B cell (primary cell): ENCODE data around the gene OR13J1. TPM values are rescaled to one million over a fixed set of nuclear protein-coding genes. Genes with fewer than 3 reads are reported as not detected.

Source experiments
- ATAC-seq: fragments of 200-7000 bp; cut with Tn5 transposase; one replicate; pipeline ENCODE4 v1.10.0; 2021; ENCODE audit warnings: low read depth, mild to moderate bottlenecking, moderate number of reproducible peaks, moderate library complexity
- CTCF ChIA-PET: fragments of 350-600 bp; sonication (Branson Sonifier 250); formaldehyde crosslinking; loops from one replicate; lab custom pipeline; 2021; ENCODE audit warnings: antibody characterized with exemption, inconsistent platforms; lab: Charles Lee
- POLR2A ChIA-PET: fragments of 350-600 bp; sonication (Branson Sonifier 250); formaldehyde crosslinking; loops from one replicate; lab custom pipeline; 2021; ENCODE audit warnings: antibody characterized with exemption; lab: Charles Lee
- DNase-seq: peaks from one replicate; pipeline ENCODE4 v3.0.0; 2013
- H2AFZ ChIP-seq: 2 replicates; pipeline ENCODE4 v1.6.1; 2012; ENCODE audit warnings: mild to moderate bottlenecking, low read depth, low read length; ENCODE audit not compliant: insufficient read depth, poor library complexity, severe bottlenecking
- H3K27ac ChIP-seq, 2 donors: 1 replicate in 1 of 2; 2 replicates in 1 of 2; pipeline ENCODE4 v1.5.1; 2012 to 2013; ENCODE audit warnings: low read length in 2 of 2, mild to moderate bottlenecking in 2 of 2, moderate library complexity in 1 of 2
- H3K27me3 ChIP-seq, 4 experiments: fragments of 200-600 bp in 1 of 4; sonication (generic) in 1 of 4; replicated peaks in 1 of 4; 1 replicate in 2 of 4; 2 replicates in 2 of 4; pipeline versions ENCODE4 v1.6.1 to v1.7.0; 2013 to 2016; ENCODE audit warnings: low read length in 3 of 4, mild to moderate bottlenecking in 2 of 4, mixed read lengths in 1 of 4, moderate library complexity in 1 of 4; ENCODE audit not compliant: insufficient read depth in 4 of 4, control insufficient read depth in 3 of 4; ENCODE audit errors: control extremely low read depth in 1 of 4
- H3K36me3 ChIP-seq, 2 experiments: replicated peaks in 1 of 2; 1 replicate in 1 of 2; 2 replicates in 1 of 2; pipeline versions ENCODE4 v1.6.1 to v1.7.1; 2013; ENCODE audit warnings: low read length in 1 of 2; ENCODE audit not compliant: insufficient read depth in 2 of 2, control insufficient read depth in 1 of 2; ENCODE audit errors: control extremely low read depth in 1 of 2, extremely low read depth in 1 of 2
- H3K4me1 ChIP-seq, 2 donors: fragments of 200-600 bp in 1 of 2; sonication (generic) in 1 of 2; 1 replicate in 1 of 2; 2 replicates in 1 of 2; pipeline versions ENCODE4 v1.5.1 to v1.6.1; 2013 to 2017; ENCODE audit warnings: low read length in 2 of 2; ENCODE audit not compliant: control insufficient read depth in 2 of 2, insufficient read depth in 2 of 2
- H3K4me2 ChIP-seq: replicated peaks from 2 replicates; pipeline ENCODE3; 2012; ENCODE audit warnings: mild to moderate bottlenecking, low read depth, low read length; ENCODE audit not compliant: poor library complexity, severe bottlenecking
- H3K4me3 ChIP-seq, 5 experiments: fragments of 200-600 bp in 1 of 5; sonication (generic) in 1 of 5; 1 replicate in 3 of 5; 2 replicates in 2 of 5; pipeline versions ENCODE4 v1.5.1 to v1.7.0; 2011 to 2016; ENCODE audit warnings: low read length in 4 of 5, mild to moderate bottlenecking in 4 of 5, low read depth in 2 of 5, control low read depth in 1 of 5, moderate library complexity in 1 of 5; ENCODE audit not compliant: insufficient read depth in 1 of 5; ENCODE audit errors: control extremely low read depth in 1 of 5, extremely low read depth in 1 of 5
- H3K79me2 ChIP-seq: fragments of 200-600 bp; sonication (generic); one replicate; pipeline ENCODE4 v1.6.0; 2016; ENCODE audit warnings: low read length; ENCODE audit not compliant: control insufficient read depth, insufficient read depth
- H3K9ac ChIP-seq: fragments of 200-600 bp; sonication (generic); 2 replicates; pipeline ENCODE4 v1.6.1; 2017; ENCODE audit warnings: mild to moderate bottlenecking, low read length, moderate library complexity
- H3K9me3 ChIP-seq, 3 donors: one replicate each; pipeline versions ENCODE4 v1.6.1 to v1.7.1; 2013; ENCODE audit warnings: low read length in 2 of 3; ENCODE audit not compliant: control insufficient read depth in 2 of 3, insufficient read depth in 1 of 3; ENCODE audit errors: control extremely low read depth in 1 of 3
- H4K20me1 ChIP-seq: 2 replicates; pipeline ENCODE4 v1.6.0; 2012; ENCODE audit warnings: mild to moderate bottlenecking, low read length; ENCODE audit not compliant: insufficient read depth, control insufficient read depth, poor library complexity, severe bottlenecking
- H3K27ac Mint-ChIP-seq: one replicate; pipeline ENCODE4 v1.8.0; 2021; ENCODE audit warnings: mixed read lengths
- H3K27me3 Mint-ChIP-seq: one replicate; pipeline ENCODE4 v1.8.0; 2021; ENCODE audit warnings: mixed read lengths
- H3K4me1 Mint-ChIP-seq: one replicate; pipeline ENCODE4 v1.8.0; 2021; ENCODE audit warnings: mixed read lengths
- H3K4me3 Mint-ChIP-seq: one replicate; pipeline ENCODE4 v1.8.0; 2021; ENCODE audit warnings: mixed read lengths
- H3K9me3 Mint-ChIP-seq: one replicate; pipeline ENCODE4 v1.8.0; 2022; ENCODE audit warnings: mixed read lengths; ENCODE audit not compliant: insufficient read depth
- CTCF ChIP-seq: fragments of 200-600 bp; IDR thresholded peaks from one replicate; pipeline ENCODE4 v1.8.0; 2022; ENCODE audit warnings: antibody characterized with exemption, mild to moderate bottlenecking
- EZH2 ChIP-seq: IDR thresholded peaks from 2 replicates; pipeline ENCODE4 v1.6.1; 2012; ENCODE audit warnings: borderline replicate concordance, low read depth, mild to moderate bottlenecking, moderate library complexity, low read length; ENCODE audit not compliant: insufficient read depth, poor library complexity, severe bottlenecking
- WGBS: methylation state at CpG from one replicate; pipeline ENCODE4 v1.1.5; 2013; ENCODE audit warnings: missing lambda C conversion rate; ENCODE audit not compliant: insufficient coverage; 5-methylcytosine and 5-hydroxymethylcytosine counted together
- intact Hi-C: fragments of 100-400 bp; cut with micrococcal nuclease; formaldehyde crosslinking; loops from one replicate; pipeline ENCODE4 v1.10.0; 2022
- polyA plus RNA-seq: library from polyadenylated mRNA; depleted of rRNA; stranded (reverse); fragments of >200 nt; gene quantifications from 2 replicates; pipeline ENCODE4 v1.2.3, GENCODE V29; 2012
- total RNA-seq, 2 donors: library from RNA; stranded (reverse); fragments of 120-200 nt in 1 of 2; gene quantifications; 1 replicate in 1 of 2; 2 replicates in 1 of 2; pipeline versions ENCODE4 v1.2.3 to v1.2.4, GENCODE V29; 2013 to 2022

Gene OR13J1
- total and polyA plus RNA-seq, 2 donors (not counting 1 experiment from before 2014, with no cell fraction given): not detected

- CTCF ChIA-PET: interaction anchor here (0.6 to 6.0 kb wide), 9 partner anchors 8 to 218 kb away, joined by 3 to 141 read pairs (median 4); partner anchors contain the start of genes HINT2 and SPAG8
Measured at GRCh38 chr9:35828716-35829083, 41.5 kb downstream of the OR13J1 start, which contains the start of gene FAM221B. FAM221B (minus strand) TSS chr9:35828732; CDS start chr9:35826161, 2,571 bp downstream.

More at GRCh38 chr9:35828716-35829083, 41.5 kb downstream of the OR13J1 start, which contains the start of gene FAM221B:
- Histone ChIP-seq H3K9me3 (no peaks in the 10 kb centered on the region), H2AFZ (peak within 1 kb of the TSS; percentile 99), H3K36me3 (no peaks in the 10 kb centered on the region), H3K4me3 (peak within 1 kb of the TSS; percentile 32 to 80 (median 78)), H3K4me1 (peaks cover 19 to 30% of the 10 kb centered on the region in 2 donors), H4K20me1 (no peaks in the 10 kb centered on the region), H3K27me3 (no peaks in the 10 kb centered on the region), H3K4me2 (peak within 1 kb of the TSS; percentile 96), H3K9ac (peak within 1 kb of the TSS; percentile 86), H3K27ac (peak within 1 kb of the TSS; percentile 60 to 78), H3K79me2 (peaks cover 6% of the 10 kb centered on the region)
- POLR2A ChIA-PET: interaction anchor here (0.9 to 1.1 kb wide), 3 partner anchors 17 to 80 kb away, joined by 3 read pairs; partner anchors contain the start of gene SPAG8
- Mint-ChIP-seq H3K27me3 (no peaks in the 10 kb centered on the region), H3K9me3 (no peaks in the 10 kb centered on the region), H3K4me3 (peak within 1 kb of the TSS; percentile 96), H3K27ac (peak within 1 kb of the TSS; percentile 89), H3K4me1 (peaks cover 39% of the 10 kb centered on the region)
- intact Hi-C loops: loop anchor here (1.0 to 5.0 kb wide), 5 partner anchors 13 to 711 kb away; partner anchors contain the start of genes ATOSB, CCDC107, HINT2 and RMRP
- TF ChIP-seq CTCF (no peak), EZH2 (no peak)
- ATAC-seq (peak; percentile 6), DNase-seq (no peak)
- 3% methylated on average over 21 of the region's 21 CpGs for WGBS
